ENCODE results near the gene CAPN15. TPM values are rescaled to one million over a fixed set of nuclear protein-coding genes. Genes with fewer than 3 reads are reported as not detected.
A peak's percentile ranks its signal among the peaks of the same experiment; 100 is the strongest.

CAPN15 gene
- total RNA-seq, 1 experiment from 2014 or later, result 87.5 TPM

- peak overlapping the region; percentile 84 for H3K4me3 ChIP-seq (ENCODE audit: insufficient read depth, low read depth, low read length)
- H3K27me3 ChIP-seq (ENCODE audit: control insufficient read depth, insufficient read depth, low read length), result no peaks in the 10 kb centered on the region
- H3K36me3 ChIP-seq (replicated peaks; ENCODE audit: control insufficient read depth, insufficient read depth, low read length), result peaks cover 2% of the 10 kb centered on the region; the same call in 1 of the 2 replicates
- DNase-seq, result peak; percentile 88
Measured at GRCh38 chr16:526181-527014, 1.1 kb upstream of the CAPN15 start.

GRCh38 chr16:528111-529011, 849 bp downstream of the CAPN15 start:
- Histone ChIP-seq H3K27me3 (ENCODE audit: control insufficient read depth, insufficient read depth, low read length) (no peaks in the 10 kb centered on the region), H3K4me3 (ENCODE audit: insufficient read depth, low read depth, low read length) (peak overlapping the region; percentile 76), H3K36me3 (replicated peaks; ENCODE audit: control insufficient read depth, insufficient read depth, low read length) (peaks cover 2% of the 10 kb centered on the region; the same call in 1 of the 2 replicates)
- DNase-seq, result peak; percentile 84

- DNase-seq, result no peak
- Histone ChIP-seq H3K36me3 (replicated peaks; ENCODE audit: control insufficient read depth, insufficient read depth, low read length) (peaks cover 2% of the 10 kb centered on the region; the same call in 1 of the 2 replicates), H3K27me3 (ENCODE audit: control insufficient read depth, insufficient read depth, low read length) (no peaks in the 10 kb centered on the region), H3K4me3 (ENCODE audit: insufficient read depth, low read depth, low read length) (peak overlapping the region; percentile 76)
Measured at GRCh38 chr16:529012-529575, 1.6 kb downstream of the CAPN15 start.

- Histone ChIP-seq H3K4me3 (ENCODE audit: insufficient read depth, low read depth, low read length) (no peak overlapping the region), H3K27me3 (ENCODE audit: control insufficient read depth, insufficient read depth, low read length) (no peaks in the 10 kb centered on the region), H3K36me3 (replicated peaks; ENCODE audit: control insufficient read depth, insufficient read depth, low read length) (peaks cover 2% of the 10 kb centered on the region; the same call in 1 of the 2 replicates)
- no peak for DNase-seq
Measured at GRCh38 chr16:530111-530817, 2.8 kb downstream of the CAPN15 start.

GRCh38 chr16:531494-532125, 4.1 kb downstream of the CAPN15 start:
- Histone ChIP-seq H3K27me3 (ENCODE audit: control insufficient read depth, insufficient read depth, low read length) (no peaks in the 10 kb centered on the region), H3K36me3 (replicated peaks; ENCODE audit: control insufficient read depth, insufficient read depth, low read length) (peaks cover 2% of the 10 kb centered on the region), H3K4me3 (ENCODE audit: insufficient read depth, low read depth, low read length) (no peak overlapping the region)
- no peak for DNase-seq

GRCh38 chr16:533391-534123, 6.0 kb downstream of the CAPN15 start:
- peak; percentile 90 for DNase-seq
- Histone ChIP-seq H3K27me3 (ENCODE audit: control insufficient read depth, insufficient read depth, low read length) (no peaks in the 10 kb centered on the region), H3K4me3 (ENCODE audit: insufficient read depth, low read depth, low read length) (no peak overlapping the region), H3K36me3 (replicated peaks; ENCODE audit: control insufficient read depth, insufficient read depth, low read length) (peaks cover 2% of the 10 kb centered on the region)

- Histone ChIP-seq H3K27me3 (ENCODE audit: control insufficient read depth, insufficient read depth, low read length) (no peaks in the 10 kb centered on the region), H3K4me3 (ENCODE audit: insufficient read depth, low read depth, low read length) (no peak overlapping the region), H3K36me3 (replicated peaks; ENCODE audit: control insufficient read depth, insufficient read depth, low read length) (peaks cover 2% of the 10 kb centered on the region)
- peak; percentile 73 for DNase-seq
Measured at GRCh38 chr16:534135-534534, 6.6 kb downstream of the CAPN15 start.

GRCh38 chr16:534856-535445, 7.4 kb downstream of the CAPN15 start:
- Histone ChIP-seq H3K36me3 (replicated peaks; ENCODE audit: control insufficient read depth, insufficient read depth, low read length) (peaks cover under 1% of the 10 kb centered on the region), H3K27me3 (ENCODE audit: control insufficient read depth, insufficient read depth, low read length) (no peaks in the 10 kb centered on the region), H3K4me3 (ENCODE audit: insufficient read depth, low read depth, low read length) (no peak overlapping the region)
- DNase-seq, result peak; percentile 72

GRCh38 chr16:535446-536405, 8.2 kb downstream of the CAPN15 start:
- H3K27me3 ChIP-seq (ENCODE audit: control insufficient read depth, insufficient read depth, low read length), result no peaks in the 10 kb centered on the region
- DNase-seq, result peak; percentile 69
- no peak overlapping the region for H3K4me3 ChIP-seq (ENCODE audit: insufficient read depth, low read depth, low read length)
- no peaks in the 10 kb centered on the region; the same call in 1 of the 2 replicates for H3K36me3 ChIP-seq (replicated peaks; ENCODE audit: control insufficient read depth, insufficient read depth, low read length)

- no peak overlapping the region for H3K4me3 ChIP-seq (ENCODE audit: insufficient read depth, low read depth, low read length)
Measured at GRCh38 chr16:536746-537145, 9.2 kb downstream of the CAPN15 start.

GRCh38 chr16:537415-538335, 10.2 kb downstream of the CAPN15 start:
- DNase-seq, result peak; percentile 87
- H3K4me3 ChIP-seq (ENCODE audit: insufficient read depth, low read depth, low read length), result no peak overlapping the region
- H3K27me3 ChIP-seq (ENCODE audit: control insufficient read depth, insufficient read depth, low read length), result no peaks in the 10 kb centered on the region
- no peaks in the 10 kb centered on the region; the same call in 1 of the 2 replicates for H3K36me3 ChIP-seq (replicated peaks; ENCODE audit: control insufficient read depth, insufficient read depth, low read length)

More at GRCh38 chr16:536746-537145, 9.2 kb downstream of the CAPN15 start:
- no peaks in the 10 kb centered on the region; the same call in 1 of the 2 replicates for H3K36me3 ChIP-seq (replicated peaks; ENCODE audit: control insufficient read depth, insufficient read depth, low read length)
- no peak for DNase-seq
- H3K27me3 ChIP-seq (ENCODE audit: control insufficient read depth, insufficient read depth, low read length), result no peaks in the 10 kb centered on the region

All from H7 (cell line).